Body of pancreas (tissue), 4 donors: ENCODE results near the gene SPRYD3. TPM values are rescaled to one million over a fixed set of nuclear protein-coding genes. Genes with fewer than 3 reads are reported as not detected.

ENCODE experiments used
- ATAC-seq: fragments of 150-250 bp; one replicate; pipeline ENCODE4 v1.9.1; 2016
- DNase-seq, 4 donors: peaks; one replicate each; pipeline ENCODE4 v3.0.0-alpha.2; 2019
- H3K27ac ChIP-seq, 4 donors: fragments of 200-600 bp; sonication (generic); 1 replicate in 3 of 4; 2 replicates in 1 of 4; pipeline versions ENCODE4 v1.5.1 to v1.6.1; 2016 to 2019; ENCODE audit warnings: mild to moderate bottlenecking in 1 of 4, mixed read lengths in 1 of 4, moderate library complexity in 1 of 4
- H3K27me3 ChIP-seq, 2 donors: fragments of 200-600 bp; sonication (generic); one replicate each; pipeline ENCODE4 v1.6.0; 2016; ENCODE audit warnings: mild to moderate bottlenecking in 1 of 2
- H3K36me3 ChIP-seq, 2 donors: fragments of 200-600 bp; sonication (generic); replicated peaks in 1 of 2; 2 replicates each; pipeline ENCODE4 v1.5.1; 2016; ENCODE audit warnings: low read depth in 2 of 2; ENCODE audit not compliant: insufficient read depth in 1 of 2
- H3K4me1 ChIP-seq: fragments of 200-600 bp; sonication (generic); one replicate; pipeline ENCODE4 v1.6.0; 2016
- H3K4me3 ChIP-seq, 2 donors: fragments of 200-600 bp; sonication (generic); 1 replicate in 1 of 2; 2 replicates in 1 of 2; pipeline ENCODE4 v1.5.1; 2016 to 2019
- H3K9me3 ChIP-seq, 3 donors: fragments of 200-600 bp; sonication (generic); 1 replicate in 2 of 3; 2 replicates in 1 of 3; pipeline ENCODE4 v1.5.1; 2016
- CTCF ChIP-seq, 7 experiments: fragments of 450-650 bp in 4 of 7; fragments of 200-600 bp in 3 of 7; sonication (generic) in 3 of 7; IDR thresholded peaks; one replicate each; pipeline ENCODE4 v1.5.1; 2016 to 2019; ENCODE audit warnings: antibody characterized with exemption in 7 of 7
- POLR2A ChIP-seq, 3 donors: fragments of 450-650 bp; IDR thresholded peaks; one replicate each; pipeline ENCODE4 v1.6.1; 2016; ENCODE audit warnings: antibody characterized with exemption in 3 of 3, mild to moderate bottlenecking in 2 of 3
- WGBS, 2 donors: methylation state at CpG; one replicate each; pipeline ENCODE4 v1.1.5; 2017; 5-methylcytosine and 5-hydroxymethylcytosine counted together
- intact Hi-C: fragments of 100-400 bp; cut with DNase I; formaldehyde crosslinking; loops from one replicate; pipeline ENCODE4 v1.15.1; 2023
- total RNA-seq, 2 donors: library from RNA; depleted of rRNA; stranded (reverse); fragments of >200 nt; gene quantifications; one replicate each; pipeline ENCODE4 v1.1.0, GENCODE V29; 2016

The SPRYD3 gene
- total RNA-seq, 2 donors from 2014 or later: 35.3 to 59.3 TPM

- no peak for DNase-seq
- Histone ChIP-seq H3K27me3 (no peaks in the 10 kb centered on the region), H3K36me3 (no peaks in the 10 kb centered on the region), H3K4me3 (no peak overlapping the region), H3K9me3 (no peaks in the 10 kb centered on the region), H3K27ac (no peak overlapping the region), H3K4me1 (peaks cover 20% of the 10 kb centered on the region)
- intact Hi-C loops: no loop called here
- WGBS, 2 donors: 88% methylated on average over 7 of the region's 7 CpGs
- TF ChIP-seq POLR2A (IDR thresholded peaks at IDR 0.05) (no peak), CTCF (IDR thresholded peaks at IDR 0.05) (no peak)
- ATAC-seq: no peak
These were observed 26.7 kb upstream of the SPRYD3 start for GRCh38 chr12:53105712-53106439.

GRCh38 chr12:53105256-53105655, 26.1 kb upstream of the SPRYD3 start:
- 86 to 90% methylated on average over 8 of the region's 8 CpGs for WGBS, 2 donors
- no peak for ATAC-seq
- no peak overlapping the region for H3K4me3 ChIP-seq
- H3K36me3 ChIP-seq: no peaks in the 10 kb centered on the region
- TF ChIP-seq POLR2A (IDR thresholded peaks at IDR 0.05) (no peak), CTCF (IDR thresholded peaks at IDR 0.05) (no peak)
- H3K27me3 ChIP-seq: no peaks in the 10 kb centered on the region
- intact Hi-C loops: no loop called here
- H3K4me1 ChIP-seq: peaks cover 20% of the 10 kb centered on the region
- H3K27ac ChIP-seq: no peak overlapping the region
- no peak for DNase-seq
- H3K9me3 ChIP-seq: no peaks in the 10 kb centered on the region

- WGBS, 2 donors: 61 to 85% methylated on average over 3 of the region's 3 CpGs
- H3K9me3 ChIP-seq: no peaks in the 10 kb centered on the region
- TF ChIP-seq POLR2A (IDR thresholded peaks at IDR 0.05) (no peak), CTCF (IDR thresholded peaks at IDR 0.05) (no peak)
- no peaks in the 10 kb centered on the region for H3K36me3 ChIP-seq
- intact Hi-C loops: loop anchor here (5.0 kb wide), 1 partner anchor 37 kb away; no protein-coding TSS in a partner anchor
- ATAC-seq (no peak), DNase-seq (no peak)
- H3K27ac ChIP-seq: peak overlapping the region; percentile 4 to 82 (median 78)
- peaks cover 25% of the 10 kb centered on the region for H3K4me1 ChIP-seq
- H3K27me3 ChIP-seq: no peaks in the 10 kb centered on the region
- no peak overlapping the region for H3K4me3 ChIP-seq
These were observed 24.7 kb upstream of the SPRYD3 start for GRCh38 chr12:53103860-53104305.

GRCh38 chr12:53102883-53103807, 24.0 kb upstream of the SPRYD3 start, which contains the start of gene SOAT2:
Gene SOAT2, plus strand, starts transcription at chr12:53103486. Its CDS starts 92 bp downstream, at chr12:53103578.
- H3K4me3 ChIP-seq: no peak within 1 kb of the TSS
- intact Hi-C loops: loop anchor here (5.0 kb wide), 1 partner anchor 36 kb away; no protein-coding TSS in a partner anchor
- H3K9me3 ChIP-seq: no peaks in the 10 kb centered on the region
- no peaks in the 10 kb centered on the region for H3K27me3 ChIP-seq
- no peak for TF ChIP-seq POLR2A (IDR thresholded peaks at IDR 0.05)
- no peak for TF ChIP-seq CTCF (IDR thresholded peaks at IDR 0.05)
- DNase-seq (no peak), ATAC-seq (no peak)
- H3K27ac ChIP-seq: peak within 1 kb of the TSS; percentile 60 to 82 (median 78)
- no peaks in the 10 kb centered on the region for H3K36me3 ChIP-seq
- peaks cover 33% of the 10 kb centered on the region for H3K4me1 ChIP-seq
- WGBS, 2 donors: 68 to 69% methylated on average over 16 to 19 of the region's 23 CpGs
